Stimulated activated CD8-positive, alpha-beta memory T cell treated with anti-CD3 and anti-CD28 coated beads, Interleukin-7, amount 100 ng/mL, for 1 hour (primary cell): ENCODE results near the gene CCN5.
"Not testable (repeated sequence)": the region's sequence is repeated elsewhere in the genome, so short reads cannot be mapped to it uniquely, and the experiment has no call there.

Experiments
- DNase-seq, 2 donors: peaks; one replicate each; pipeline ENCODE4 v3.0.0-alpha.2; 2020; ENCODE audit warnings: low read depth in 2 of 2

Gene CCN5

GRCh38 chr20:44758247-44759101 is 43.3 kb downstream of the CCN5 start:
- DNase-seq, result no peak

DNA sequence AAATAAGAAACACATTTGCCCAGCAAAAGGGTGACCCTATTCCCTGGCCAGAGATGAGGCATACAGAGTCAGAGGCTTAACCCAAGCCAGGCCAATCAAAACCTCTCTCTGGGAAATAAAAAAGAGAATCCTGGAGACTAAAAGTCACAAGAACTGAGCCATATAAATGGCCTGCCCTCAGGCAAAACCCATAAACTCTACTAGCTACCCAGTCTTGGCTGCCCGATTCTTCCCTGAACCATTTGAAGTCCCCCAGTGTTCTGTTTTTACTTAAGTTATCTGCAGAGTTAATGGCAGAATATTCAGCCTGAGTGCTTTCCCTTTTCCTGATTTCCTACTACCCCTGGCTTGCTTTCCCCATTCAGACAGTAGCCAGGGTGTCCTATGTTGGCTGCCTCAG is 44.4 kb downstream of the CCN5 start:
- DNase-seq, result no peak

GRCh38 chr20:44761423-44761822 is 46.3 kb downstream of the CCN5 start:
- DNase-seq, result no peak

GRCh38 chr20:44762466-44763140 is 47.4 kb downstream of the CCN5 start:
- DNase-seq, result no peak

GRCh38 chr20:44763798-44764197 is 48.6 kb downstream of the CCN5 start:
- not testable (repeated sequence) for DNase-seq

- DNase-seq, result no peak
These were observed 49.9 kb downstream of the CCN5 start for GRCh38 chr20:44765091-44765490.

- no peak for DNase-seq
These were observed 50.7 kb downstream of the CCN5 start for GRCh38 chr20:44765701-44766347.

GRCh38 chr20:44768256-44768655 is 53.1 kb downstream of the CCN5 start:
- no peak for DNase-seq

GRCh38 chr20:44768854-44769480 is 53.8 kb downstream of the CCN5 start:
- no peak for DNase-seq

DNA sequence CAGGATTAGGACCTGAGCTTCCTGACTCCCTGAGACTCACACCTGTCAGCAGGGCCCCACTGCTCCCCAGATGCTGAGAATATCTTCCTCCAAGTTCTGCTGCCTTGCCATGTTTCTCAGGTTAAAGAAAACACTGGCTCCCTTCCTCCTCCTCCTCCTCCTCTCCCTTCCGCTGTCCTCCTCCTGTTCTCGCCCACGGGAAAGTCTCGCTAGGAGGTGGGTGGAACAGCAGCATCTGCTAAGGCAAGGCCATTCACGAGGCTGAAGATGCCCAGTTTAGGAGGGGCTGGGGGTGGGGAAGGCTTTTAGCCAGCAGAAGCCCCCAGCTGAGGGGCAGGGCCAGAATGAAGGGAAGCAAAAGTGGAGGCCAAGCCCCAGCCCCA is 54.3 kb downstream of the CCN5 start:
- DNase-seq, result no peak

GRCh38 chr20:44770484-44771171 is 55.5 kb downstream of the CCN5 start:
- no peak for DNase-seq

DNA sequence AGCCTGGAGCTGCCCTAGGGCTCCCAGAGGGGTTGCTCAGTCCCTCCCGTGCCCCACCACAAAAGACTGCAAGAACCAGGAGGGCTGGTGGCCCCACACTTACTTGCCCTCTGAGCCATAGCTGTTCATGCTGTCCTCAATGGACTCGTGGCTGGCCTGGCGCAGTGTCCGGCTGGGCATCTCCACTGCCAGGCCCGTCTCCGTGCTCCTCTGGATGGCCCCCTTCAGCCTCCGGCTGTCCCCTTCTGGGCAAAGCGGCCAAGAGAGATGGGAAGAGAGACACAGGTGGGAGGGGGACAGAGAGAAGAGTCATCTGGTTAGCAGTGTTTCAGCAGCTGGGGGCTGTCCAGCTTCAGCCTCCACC is 56.0 kb downstream of the CCN5 start:
- no peak for DNase-seq

- no peak for DNase-seq
These were observed 57.5 kb downstream of the CCN5 start for GRCh38 chr20:44772636-44773035.

- DNase-seq, result no peak
These were observed 58.1 kb downstream of the CCN5 start for GRCh38 chr20:44773070-44773829.

GRCh38 chr20:44776980-44777379 is 61.8 kb downstream of the CCN5 start:
- no peak for DNase-seq
